ENCODE measurements around the gene ALOX12B.

The ALOX12B gene

GRCh38 chr17:8071496-8071895 lies 16.0 kb downstream of the ALOX12B start:
- TF ChIP-seq CTCF (IDR thresholded peaks at IDR 0.05) = no peak
- H3K4me3 ChIP-seq = no peak overlapping the region
- H3K27ac ChIP-seq = no peak overlapping the region
- no peak for DNase-seq (ENCODE audit: low spot score)

GRCh38 chr17:8069587-8069860 lies 18.0 kb downstream of the ALOX12B start:
- Histone ChIP-seq H3K27ac (peak overlapping the region in 1 of 2 donors; percentile 66), H3K4me3 (no peak overlapping the region)
- no peak for DNase-seq (ENCODE audit: low spot score)
- TF ChIP-seq CTCF (IDR thresholded peaks at IDR 0.05) = no peak

GRCh38 chr17:8068736-8069586 lies 18.6 kb downstream of the ALOX12B start:
- Histone ChIP-seq H3K27ac (peak overlapping the region in 1 of 2 donors; percentile 66), H3K4me3 (no peak overlapping the region)
- no peak for TF ChIP-seq CTCF (IDR thresholded peaks at IDR 0.05)
- no peak for DNase-seq (ENCODE audit: low spot score)

GRCh38 chr17:8067806-8068205 lies 19.7 kb downstream of the ALOX12B start:
- no peak overlapping the region for H3K4me3 ChIP-seq
- no peak overlapping the region for H3K27ac ChIP-seq
- TF ChIP-seq CTCF (IDR thresholded peaks at IDR 0.05) = no peak
- no peak for DNase-seq (ENCODE audit: low spot score)

GRCh38 chr17:8066841-8067775 lies 20.4 kb downstream of the ALOX12B start:
- DNase-seq (ENCODE audit: low spot score) = no peak
- no peak overlapping the region for H3K4me3 ChIP-seq
- TF ChIP-seq CTCF (IDR thresholded peaks at IDR 0.05) = no peak
- H3K27ac ChIP-seq = no peak overlapping the region

GRCh38 chr17:8064561-8065019 lies 22.9 kb downstream of the ALOX12B start:
- no peak overlapping the region for H3K27ac ChIP-seq
- no peak for DNase-seq (ENCODE audit: low spot score)
- no peak for TF ChIP-seq CTCF (IDR thresholded peaks at IDR 0.05)
- no peak overlapping the region for H3K4me3 ChIP-seq
